GM23248 (cell line): ENCODE results near the gene NIPA2.

ENCODE experiments used
- EZH2 ChIP-seq: fragments of 200-600 bp; sonication (generic); IDR thresholded peaks from 2 replicates; pipeline ENCODE4 v1.6.1; 2018; ENCODE audit warnings: antibody characterized with exemption, mild to moderate bottlenecking; ENCODE audit not compliant: insufficient read depth, poor library complexity, severe bottlenecking
- EZH2phosphoT487 ChIP-seq: fragments of 200-600 bp; sonication (generic); IDR thresholded peaks from 2 replicates; pipeline ENCODE4 v1.6.1; 2018; ENCODE audit warnings: antibody characterized with exemption, moderate library complexity, mild to moderate bottlenecking, low read depth; ENCODE audit not compliant: insufficient read depth

GRCh38 chr15:22884344-22884743 lies 45.9 kb downstream of the NIPA2 start:
- no peak for TF ChIP-seq EZH2
- TF ChIP-seq EZH2phosphoT487, result no peak
